K562 (cell line): ENCODE data around the gene ARHGAP10. TPM values are rescaled to one million over a fixed set of nuclear protein-coding genes. Genes with fewer than 3 reads are reported as not detected.

ENCODE experiments used
- ATAC-seq: fragments of 200-7000 bp; cut with Tn5 transposase; 3 replicates; pipeline ENCODE4 v1.9.1; 2020; ENCODE audit warnings: moderate library complexity
- BruUV-seq: library from RNA; stranded (reverse); fragments of 400-500 nt; replicated peaks from 2 replicates; lab custom pipeline; 2021; lab: Mats Ljungman, UMichigan
- CTCF ChIA-PET: fragments of 300-600 bp; formaldehyde crosslinking; extraction: SDS; loops from one replicate; lab custom pipeline; 2021; ENCODE audit warnings: low intra/inter-chr PET ratio; lab: Yijun Ruan, JAX
- POLR2A ChIA-PET: fragments of 300-600, 350-650 bp; sonication (Branson Sonifier 250); formaldehyde crosslinking; extraction: SDS; loops from one replicate; lab custom pipeline; 2021; ENCODE audit warnings: antibody characterized with exemption, inconsistent platforms; lab: Yijun Ruan, JAX
- DNase-seq, 4 experiments: peaks; one replicate each; pipeline versions ENCODE4 v3.0.0 to v3.0.0-alpha.2; 2011 to 2018; ENCODE audit warnings: low spot score in 3 of 4, mixed read lengths in 3 of 4; ENCODE audit errors: extremely low read depth in 1 of 4
- FAIRE-seq: peaks from 2 replicates; lab custom pipeline; 2011; peaks lifted over from hg19 to GRCh38; lab: Jason Lieb, UNC
- H2AFZ ChIP-seq: 2 replicates; pipeline ENCODE4 v1.6.0; 2011; ENCODE audit warnings: low read depth, low read length, control low read depth, inconsistent platforms
- H3K27ac ChIP-seq: fragments of 200-600 bp; 3 replicates; pipeline ENCODE4 v1.8.0; 2011; ENCODE audit warnings: low read depth, mild to moderate bottlenecking, control low read depth, inconsistent platforms, low read length, moderate library complexity, mixed read lengths; ENCODE audit errors: extremely low read depth
- H3K27me3 ChIP-seq, 2 experiments: fragments of 300-600 bp in 1 of 2; 2 replicates in 1 of 2; 3 replicates in 1 of 2; pipeline versions ENCODE4 v1.6.0 to v1.8.0; 2011; ENCODE audit warnings: inconsistent platforms in 2 of 2, low read length in 2 of 2, mild to moderate bottlenecking in 1 of 2, mixed read lengths in 1 of 2, moderate library complexity in 1 of 2; ENCODE audit not compliant: control insufficient read depth in 2 of 2, insufficient read depth in 2 of 2
- H3K36me3 ChIP-seq: fragments of 300-600 bp; 3 replicates; pipeline ENCODE4 v1.8.0; 2011; ENCODE audit warnings: mild to moderate bottlenecking, low read length, inconsistent platforms; ENCODE audit not compliant: control insufficient read depth, insufficient read depth
- H3K4me1 ChIP-seq, 2 experiments: fragments of 200-600 bp in 1 of 2; replicated peaks in 1 of 2; 2 replicates in 1 of 2; 3 replicates in 1 of 2; pipeline versions ENCODE4 v1.5.1 to v1.8.0; 2011; ENCODE audit warnings: inconsistent platforms in 2 of 2, low read length in 2 of 2, mild to moderate bottlenecking in 1 of 2, mixed read lengths in 1 of 2, moderate library complexity in 1 of 2; ENCODE audit not compliant: control insufficient read depth in 2 of 2, insufficient read depth in 2 of 2
- H3K4me2 ChIP-seq: 2 replicates; pipeline ENCODE4 v1.6.1; 2011; ENCODE audit warnings: low read length, control low read depth, inconsistent platforms, mixed read lengths; ENCODE audit not compliant: insufficient read depth
- H3K4me3 ChIP-seq: fragments of 200-600 bp; sonication (generic), shearing (Covaris generic); 2 replicates; pipeline ENCODE4 v1.5.1; 2016; ENCODE audit warnings: control low read depth, inconsistent platforms
- H3K79me2 ChIP-seq: fragments of 200-600 bp; 3 replicates; pipeline ENCODE4 v1.8.0; 2011; ENCODE audit warnings: low read length, inconsistent platforms; ENCODE audit not compliant: control insufficient read depth, insufficient read depth
- H3K9ac ChIP-seq, 2 experiments: 2 replicates each; pipeline versions ENCODE4 v1.6.0 to v1.6.1; 2011; ENCODE audit warnings: low read depth in 2 of 2, low read length in 2 of 2, control low read depth in 1 of 2, inconsistent platforms in 1 of 2, mild to moderate bottlenecking in 1 of 2, mixed read lengths in 1 of 2; ENCODE audit not compliant: insufficient read depth in 1 of 2
- H3K9me1 ChIP-seq: one replicate; pipeline ENCODE4 v1.6.0; 2011; ENCODE audit warnings: inconsistent platforms, mild to moderate bottlenecking, low read length, moderate library complexity; ENCODE audit not compliant: control insufficient read depth, insufficient read depth
- H3K9me3 ChIP-seq: replicated peaks from 2 replicates; pipeline ENCODE4 v1.5.1; 2011; ENCODE audit warnings: low read depth, low read length, inconsistent platforms; ENCODE audit not compliant: control insufficient read depth, insufficient read depth
- H4K20me1 ChIP-seq: replicated peaks from 2 replicates; pipeline ENCODE4 v1.6.1; 2011; ENCODE audit warnings: low read length, inconsistent platforms, mixed read lengths; ENCODE audit not compliant: control insufficient read depth, insufficient read depth
- ASH1L ChIP-seq: fragments of 450-650 bp; IDR thresholded peaks from 2 replicates; pipeline ENCODE4 v1.6.1; 2018; ENCODE audit warnings: borderline replicate concordance, mild to moderate bottlenecking, low read depth; ENCODE audit not compliant: partially characterized antibody
- L3MBTL2 ChIP-seq: fragments of 450-650 bp; IDR thresholded peaks from 2 replicates; pipeline ENCODE4 v1.6.1; 2016; ENCODE audit warnings: mild to moderate bottlenecking, moderate library complexity
- MCM2 ChIP-seq: fragments of 450-650 bp; IDR thresholded peaks from 2 replicates; pipeline ENCODE4 v1.6.1; 2017; ENCODE audit warnings: low read depth, mild to moderate bottlenecking
- MYNN ChIP-seq, 2 experiments: sonication (generic); formaldehyde crosslinking in 1 of 2; IDR thresholded peaks; 2 replicates each; pipeline versions ENCODE4 v1.5.0 to v1.6.1; 2016 to 2020; ENCODE audit warnings: antibody characterized with exemption in 1 of 2, missing genetic modification reagents in 1 of 2
- PCBP1 ChIP-seq: fragments of 200-400 bp; formaldehyde crosslinking; IDR thresholded peaks from 2 replicates; pipeline ENCODE4 v1.6.1; 2018; ENCODE audit warnings: mild to moderate bottlenecking, low read depth, low read length; ENCODE audit not compliant: poor library complexity, severe bottlenecking
- POLR2G ChIP-seq: fragments of 200-400 bp; formaldehyde crosslinking; IDR thresholded peaks from 2 replicates; pipeline ENCODE4 v1.6.1; 2017; ENCODE audit warnings: low read depth, mild to moderate bottlenecking, antibody characterized with exemption, low read length, moderate library complexity
- RB1 ChIP-seq: fragments of 450-650 bp; IDR thresholded peaks from 2 replicates; pipeline ENCODE4 v1.6.1; 2017; ENCODE audit warnings: low read depth, mild to moderate bottlenecking
- SP1 ChIP-seq: sonication (generic); formaldehyde crosslinking; IDR thresholded peaks from 2 replicates; pipeline ENCODE4 v1.8.1; 2022; ENCODE audit warnings: mild to moderate bottlenecking, missing genetic modification reagents
- ZNF347 ChIP-seq: fragments of 450-650 bp; formaldehyde crosslinking; IDR thresholded peaks from 2 replicates; pipeline ENCODE4 v1.4.0; 2020; ENCODE audit warnings: low read depth, mild to moderate bottlenecking, moderate library complexity
- WGBS: fragments of 100-300 bp; shearing (Covaris generic); methylation state at CpG from one replicate; pipeline ENCODE4 v1.1.6; 2016; ENCODE audit warnings: low coverage, mixed read lengths; ENCODE audit not compliant: insufficient coverage; ENCODE audit errors: missing lambda C conversion rate; 5-methylcytosine and 5-hydroxymethylcytosine counted together
- in situ Hi-C: fragments of 300-500 bp; cut with MboI; formaldehyde crosslinking; loops from 4 replicates; pipeline ENCODE4 v1.15.0; 2018; ENCODE audit warnings: inconsistent platforms, mixed read lengths
- intact Hi-C: fragments of 100-400 bp; cut with micrococcal nuclease; formaldehyde crosslinking; loops from 2 replicates; pipeline ENCODE4 v1.14.2; 2022
- polyA plus RNA-seq, 8 experiments: library from polyadenylated mRNA; depleted of rRNA in 4 of 8; stranded (reverse) in 5 of 8; unstranded in 3 of 8; fragments of >200 nt; fragmentation: Nextera tagmentation in 2 of 8; fragmentation: Illumina TruSeq in 1 of 8; extraction: Ambion mirVana in 2 of 8; extraction: Trizol in 1 of 8; gene quantifications; 2 replicates each; pipeline versions ENCODE4 v1.2.1 to v1.2.3, GENCODE V29; 2011 to 2014; ENCODE audit warnings: inconsistent platforms in 1 of 8, missing spikeins in 1 of 8
- total RNA-seq, 7 experiments: library from RNA; depleted of rRNA in 6 of 7; stranded (reverse); fragments of >200 nt in 6 of 7; fragmentation: Illumina TruSeq in 2 of 7; extraction: Trizol in 2 of 7; gene quantifications; 2 replicates each; pipeline versions ENCODE4 v1.2.1 to v1.2.3, GENCODE V29; 2011 to 2021; ENCODE audit warnings: low replicate concordance in 1 of 7
- TF ChIP-seq, protein P1 (sequence below): fragments of 450-650 bp; IDR thresholded peaks from 2 replicates; pipeline ENCODE4 v1.7.1; 2018; ENCODE audit warnings: mild to moderate bottlenecking, low read depth; ENCODE audit not compliant: partially characterized antibody

The ARHGAP10 gene
- total and polyA plus RNA-seq, 9 of the 15 experiments (the other 6 are each of a cell fraction or from before 2014, with no cell fraction given), result 0.03 to 0.22 (median 0.06) TPM; not detected in 3

DNA sequence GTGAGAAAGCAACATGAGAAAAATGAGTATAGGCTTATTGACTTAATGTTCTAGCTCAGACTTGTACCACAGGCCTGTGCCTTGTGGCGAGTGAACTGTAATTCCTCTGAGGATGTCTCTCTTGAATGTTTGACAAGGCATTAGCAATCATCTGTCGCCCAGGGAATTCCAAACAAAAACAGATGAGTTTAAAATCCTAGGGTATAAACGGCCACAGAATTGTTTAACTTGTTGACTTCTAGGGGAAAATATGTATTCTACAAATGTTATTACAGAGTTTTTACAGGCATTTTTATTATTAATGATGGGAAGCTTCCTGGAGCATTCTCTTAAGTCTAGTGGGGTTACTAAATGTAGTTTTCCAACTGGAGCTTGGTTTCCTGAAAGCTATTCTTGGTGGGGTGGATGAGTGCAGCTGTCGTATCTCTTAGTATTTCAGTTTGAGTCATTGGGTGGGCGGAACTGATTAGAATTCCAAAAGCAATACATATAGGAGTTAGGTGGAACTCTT, 40.6 kb downstream of the ARHGAP10 start (continued):
- TF ChIP-seq L3MBTL2, result no peak
- no peak for TF ChIP-seq PCBP1
- TF ChIP-seq SP1 (CRISPR knock-in tag), result no peak
- TF ChIP-seq MCM2, result no peak
- no peak for TF ChIP-seq POLR2G
- TF ChIP-seq ASH1L, result no peak

DNA sequence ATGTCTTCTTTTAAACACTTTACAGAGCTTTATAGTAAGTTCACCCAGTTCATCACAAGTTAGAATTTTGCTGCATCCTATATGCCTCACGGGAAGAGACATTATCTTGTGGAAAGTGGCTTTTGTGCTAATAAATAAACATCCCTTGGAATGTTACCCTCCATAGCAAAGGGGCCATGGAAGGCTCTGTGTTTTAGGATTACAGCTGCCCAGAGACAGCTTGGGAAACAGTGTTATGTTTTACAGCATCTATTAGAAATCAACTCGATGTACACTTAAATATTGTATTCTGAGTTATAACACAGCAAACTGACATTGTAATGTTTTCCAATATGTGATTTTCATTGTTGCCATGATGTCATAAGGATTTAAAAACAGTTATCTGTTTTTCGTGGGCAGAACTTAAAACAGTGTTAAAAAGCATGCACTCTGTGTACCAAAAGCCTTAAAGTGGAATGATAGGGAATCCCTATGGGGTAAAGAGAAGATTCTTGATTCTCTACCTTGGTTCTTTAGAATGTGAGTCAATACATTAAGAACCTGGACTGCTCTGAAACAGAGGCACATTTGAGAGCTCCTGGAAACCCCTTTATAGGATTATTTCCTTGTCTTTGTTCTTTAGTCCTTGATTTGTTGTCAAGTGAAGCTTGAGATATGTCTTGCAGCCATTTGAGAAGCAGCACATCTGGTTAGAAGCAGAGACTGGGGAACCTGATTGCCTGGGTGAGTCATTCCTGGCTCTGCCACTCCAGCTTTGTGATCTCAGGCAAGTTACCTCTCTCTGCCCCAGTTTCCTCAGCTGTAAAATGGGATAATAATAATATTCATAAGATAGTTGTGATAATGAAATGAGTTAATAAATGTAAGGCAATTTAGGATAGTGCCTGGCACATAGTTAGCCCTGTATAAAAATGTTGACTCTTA, 41.6 kb downstream of the ARHGAP10 start:
- no TSS peak for BruUV-seq
- Histone ChIP-seq H3K36me3 (no peaks in the 10 kb centered on the region), H3K9me3 (no peaks in the 10 kb centered on the region), H3K4me1 (no peaks in the 10 kb centered on the region; a peak in 1 of 5 replicates), H3K79me2 (no peaks in the 10 kb centered on the region), H3K9me1 (no peaks in the 10 kb centered on the region), H3K4me3 (no peak overlapping the region), H2AFZ (no peak overlapping the region), H3K27me3 (peaks cover 0 to 8% of the 10 kb centered on the region in 2 experiments; a peak in 3 of 5 replicates), H3K4me2 (no peak overlapping the region), H3K9ac (no peak overlapping the region), H4K20me1 (no peaks in the 10 kb centered on the region), H3K27ac (no peak overlapping the region)
- ChIA-PET POLR2A (no interaction called here), CTCF (no interaction called here)
- TF ChIP-seq, protein P1, sequence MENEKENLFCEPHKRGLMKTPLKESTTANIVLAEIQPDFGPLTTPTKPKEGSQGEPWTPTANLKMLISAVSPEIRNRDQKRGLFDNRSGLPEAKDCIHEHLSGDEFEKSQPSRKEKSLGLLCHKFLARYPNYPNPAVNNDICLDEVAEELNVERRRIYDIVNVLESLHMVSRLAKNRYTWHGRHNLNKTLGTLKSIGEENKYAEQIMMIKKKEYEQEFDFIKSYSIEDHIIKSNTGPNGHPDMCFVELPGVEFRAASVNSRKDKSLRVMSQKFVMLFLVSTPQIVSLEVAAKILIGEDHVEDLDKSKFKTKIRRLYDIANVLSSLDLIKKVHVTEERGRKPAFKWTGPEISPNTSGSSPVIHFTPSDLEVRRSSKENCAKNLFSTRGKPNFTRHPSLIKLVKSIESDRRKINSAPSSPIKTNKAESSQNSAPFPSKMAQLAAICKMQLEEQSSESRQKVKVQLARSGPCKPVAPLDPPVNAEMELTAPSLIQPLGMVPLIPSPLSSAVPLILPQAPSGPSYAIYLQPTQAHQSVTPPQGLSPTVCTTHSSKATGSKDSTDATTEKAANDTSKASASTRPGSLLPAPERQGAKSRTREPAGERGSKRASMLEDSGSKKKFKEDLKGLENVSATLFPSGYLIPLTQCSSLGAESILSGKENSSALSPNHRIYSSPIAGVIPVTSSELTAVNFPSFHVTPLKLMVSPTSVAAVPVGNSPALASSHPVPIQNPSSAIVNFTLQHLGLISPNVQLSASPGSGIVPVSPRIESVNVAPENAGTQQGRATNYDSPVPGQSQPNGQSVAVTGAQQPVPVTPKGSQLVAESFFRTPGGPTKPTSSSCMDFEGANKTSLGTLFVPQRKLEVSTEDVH, result no peak
- TF ChIP-seq RB1 (no peak), ZNF347 (CRISPR knock-in tag) (no peak), MYNN (IDR thresholded peaks at IDR 0.05) (no peak), MYNN (CRISPR knock-in tag; IDR thresholded peaks at IDR 0.05) (no peak)
- DNase-seq, result no peak
- 0% methylated on average over 3 of the region's 3 CpGs for WGBS
- ATAC-seq, result no peak
- no peak for FAIRE-seq
- intact Hi-C loops (no loop called here), in situ Hi-C loops (no loop called here)
